Measurements from ENCODE around the gene PTPA.

DNA sequence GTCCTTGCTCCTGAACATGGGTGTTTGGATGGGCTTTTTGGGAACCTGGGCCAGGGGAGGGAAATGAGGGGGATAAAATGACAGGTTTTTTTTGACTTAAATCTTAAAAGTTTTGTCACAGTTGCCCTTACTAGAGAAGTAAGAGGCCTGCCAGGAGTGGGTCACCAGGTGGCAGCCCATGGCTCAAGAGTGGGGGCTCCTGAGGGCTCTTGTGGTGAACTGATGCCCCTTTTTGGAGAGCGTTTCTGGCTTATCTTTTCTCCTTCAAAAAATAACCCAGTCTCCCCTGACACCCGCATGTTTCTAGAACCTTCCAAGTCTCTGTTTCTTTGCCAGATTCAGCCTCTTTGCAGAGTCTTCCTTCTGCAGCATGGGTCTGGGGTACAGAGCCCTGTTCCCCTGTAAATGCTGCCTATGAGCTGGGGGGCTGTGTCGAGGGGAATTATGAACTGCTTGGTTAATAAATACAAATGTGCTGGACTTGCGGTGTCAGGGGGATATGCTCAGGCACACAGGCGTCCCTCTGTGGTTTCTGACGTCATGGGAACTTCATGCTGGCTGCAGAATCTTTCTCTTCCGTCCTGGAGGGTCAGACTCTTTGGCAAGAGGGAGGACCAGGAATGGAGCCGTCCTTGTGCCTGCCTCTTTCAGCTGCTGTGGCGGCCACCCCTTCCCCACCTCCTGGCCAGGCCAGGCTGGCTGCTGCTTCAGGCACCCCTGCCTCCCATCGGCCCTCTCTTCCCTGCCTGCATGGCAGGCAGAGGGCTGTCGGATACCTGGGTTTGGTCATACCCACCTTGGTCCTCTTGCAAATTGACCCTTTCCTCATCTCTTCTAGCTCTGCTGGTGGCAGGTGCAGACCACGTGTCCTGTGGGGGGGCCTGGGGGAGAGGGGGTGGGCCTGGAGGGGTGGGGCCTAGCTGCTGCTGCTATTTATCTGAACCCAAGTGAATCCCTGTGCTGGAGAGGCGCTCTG lies 30.1 kb downstream of the PTPA start:
- TF ChIP-seq POLR2A (IDR thresholded peaks at IDR 0.05; ENCODE audit: low read depth, low read length) = no peak
- no peak for TF ChIP-seq SPI1 (IDR thresholded peaks at IDR 0.05; ENCODE audit: low read depth, low read length)
- no peak for TF ChIP-seq POLR2AphosphoS5 (IDR thresholded peaks at IDR 0.05; ENCODE audit: low read depth, low read length)
- no peak; the same call in 1 of the 2 replicates for TF ChIP-seq POU2F2 (IDR thresholded peaks at IDR 0.05; ENCODE audit: low read depth, low read length)
- no peak for TF ChIP-seq TAF1 (IDR thresholded peaks at IDR 0.05; ENCODE audit: low read depth, low read length)
- TF ChIP-seq PAX5 (IDR thresholded peaks at IDR 0.05; ENCODE audit: insufficient read depth, low read length, severe bottlenecking) = peak; percentile 52
